GM12873 (cell line): ENCODE results near the gene HOXA2.

Experiments used
- CTCF ChIP-seq: IDR thresholded peaks from 2 replicates; pipeline ENCODE4 v1.5.1; 2012; ENCODE audit warnings: low read depth, mild to moderate bottlenecking, moderate library complexity, low read length, control low read depth; ENCODE audit not compliant: insufficient read depth; ENCODE audit errors: missing control alignments

HOXA2 gene

GRCh38 chr7:27062946-27063345 lies 39.5 kb downstream of the HOXA2 start:
- no peak for TF ChIP-seq CTCF

GRCh38 chr7:27053153-27053552 lies 49.3 kb downstream of the HOXA2 start:
- TF ChIP-seq CTCF = no peak

GRCh38 chr7:27051451-27051850 lies 51.0 kb downstream of the HOXA2 start:
- TF ChIP-seq CTCF = no peak
